Glutamatergic neuron (in vitro differentiated cells): ENCODE results near the gene MALRD1. TPM values are rescaled to one million over a fixed set of nuclear protein-coding genes. Genes with fewer than 3 reads are reported as not detected.

ENCODE experiments used
- DNase-seq: peaks from one replicate; pipeline ENCODE4 v3.0.0; 2022
- H3K27ac Mint-ChIP-seq: one replicate; pipeline ENCODE4 v1.8.0; 2020; ENCODE audit warnings: mild to moderate bottlenecking, mixed read lengths, inconsistent platforms; ENCODE audit not compliant: unreplicated experiment
- H3K27me3 Mint-ChIP-seq: one replicate; pipeline ENCODE4 v1.8.0; 2020; ENCODE audit warnings: mild to moderate bottlenecking, moderate library complexity, mixed read lengths, inconsistent platforms; ENCODE audit not compliant: unreplicated experiment
- H3K36me3 Mint-ChIP-seq: one replicate; pipeline ENCODE4 v1.8.0; 2020; ENCODE audit warnings: mild to moderate bottlenecking, mixed read lengths, inconsistent platforms; ENCODE audit not compliant: unreplicated experiment
- H3K4me1 Mint-ChIP-seq: one replicate; pipeline ENCODE4 v1.8.0; 2020; ENCODE audit warnings: mild to moderate bottlenecking, low read depth, mixed read lengths, inconsistent platforms; ENCODE audit not compliant: unreplicated experiment
- H3K4me3 Mint-ChIP-seq: one replicate; pipeline ENCODE4 v1.8.0; 2020; ENCODE audit warnings: mild to moderate bottlenecking, mixed read lengths, inconsistent platforms; ENCODE audit not compliant: unreplicated experiment
- H3K9me3 Mint-ChIP-seq: one replicate; pipeline ENCODE4 v1.8.0; 2020; ENCODE audit warnings: mild to moderate bottlenecking, moderate library complexity, mixed read lengths, inconsistent platforms; ENCODE audit not compliant: unreplicated experiment
- total RNA-seq: library from RNA; stranded (reverse); fragmentation: NEBNext Ultra II Directional; extraction: Animal tissue kit (Norgen Biotek cat#: 25700); gene quantifications from one replicate; pipeline ENCODE4 v1.2.1, GENCODE V29; 2021; ENCODE audit not compliant: unreplicated experiment
- TF ChIP-seq, protein P1 (sequence below): fragments of 200-600 bp; sonication (generic); IDR thresholded peaks from one replicate; pipeline ENCODE4 v1.5.0; 2021; ENCODE audit not compliant: partially characterized antibody, unreplicated experiment

The MALRD1 gene
- total RNA-seq, 1 donor from 2014 or later, result 0.27 TPM

DNA sequence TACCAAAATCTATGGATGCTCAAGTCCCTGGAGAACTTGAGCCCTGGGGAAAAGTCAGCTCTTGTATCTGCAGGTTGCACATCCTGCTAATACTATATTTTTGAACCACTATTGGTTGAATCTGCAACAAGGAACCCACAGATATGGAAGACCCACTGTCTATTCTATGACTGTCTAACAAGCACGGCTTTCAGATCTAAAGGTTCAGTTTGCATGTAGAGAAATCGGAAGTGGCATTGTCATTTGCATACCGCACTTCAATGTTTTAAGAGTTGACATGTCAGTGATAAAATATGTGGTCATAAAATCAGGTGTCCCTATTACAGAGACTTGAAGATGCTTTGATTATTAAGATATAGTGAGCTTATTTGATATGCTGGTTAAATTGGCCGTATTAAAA, 95.6 kb downstream of the MALRD1 start:
- no peaks in the 10 kb centered on the region for H3K36me3 Mint-ChIP-seq
- no peaks in the 10 kb centered on the region for H3K9me3 Mint-ChIP-seq
- no peak overlapping the region for H3K27ac Mint-ChIP-seq
- no peaks in the 10 kb centered on the region for H3K4me1 Mint-ChIP-seq
- no peaks in the 10 kb centered on the region for H3K27me3 Mint-ChIP-seq
- H3K4me3 Mint-ChIP-seq, result no peak overlapping the region
- DNase-seq, result no peak
- TF ChIP-seq, protein P1, sequence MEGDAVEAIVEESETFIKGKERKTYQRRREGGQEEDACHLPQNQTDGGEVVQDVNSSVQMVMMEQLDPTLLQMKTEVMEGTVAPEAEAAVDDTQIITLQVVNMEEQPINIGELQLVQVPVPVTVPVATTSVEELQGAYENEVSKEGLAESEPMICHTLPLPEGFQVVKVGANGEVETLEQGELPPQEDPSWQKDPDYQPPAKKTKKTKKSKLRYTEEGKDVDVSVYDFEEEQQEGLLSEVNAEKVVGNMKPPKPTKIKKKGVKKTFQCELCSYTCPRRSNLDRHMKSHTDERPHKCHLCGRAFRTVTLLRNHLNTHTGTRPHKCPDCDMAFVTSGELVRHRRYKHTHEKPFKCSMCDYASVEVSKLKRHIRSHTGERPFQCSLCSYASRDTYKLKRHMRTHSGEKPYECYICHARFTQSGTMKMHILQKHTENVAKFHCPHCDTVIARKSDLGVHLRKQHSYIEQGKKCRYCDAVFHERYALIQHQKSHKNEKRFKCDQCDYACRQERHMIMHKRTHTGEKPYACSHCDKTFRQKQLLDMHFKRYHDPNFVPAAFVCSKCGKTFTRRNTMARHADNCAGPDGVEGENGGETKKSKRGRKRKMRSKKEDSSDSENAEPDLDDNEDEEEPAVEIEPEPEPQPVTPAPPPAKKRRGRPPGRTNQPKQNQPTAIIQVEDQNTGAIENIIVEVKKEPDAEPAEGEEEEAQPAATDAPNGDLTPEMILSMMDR, result no peak

DNA sequence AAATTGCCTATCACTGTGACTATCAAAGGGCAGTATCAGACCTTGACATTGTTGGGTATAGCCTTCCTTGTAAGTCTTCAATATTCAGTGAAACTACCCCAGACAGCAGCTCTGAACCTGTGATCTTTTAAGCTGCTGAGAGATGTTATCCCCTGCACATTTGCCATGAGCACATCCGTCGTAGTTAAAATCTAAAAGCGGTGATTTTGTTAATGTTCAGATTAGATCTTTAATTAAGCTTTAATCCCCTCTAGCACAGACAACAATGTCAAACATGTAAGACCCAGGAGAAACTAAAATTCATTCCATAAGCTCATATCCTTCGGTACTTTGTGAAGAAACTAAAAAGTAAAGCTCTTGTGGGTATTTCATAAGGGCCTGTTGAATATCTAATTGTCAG, 105.8 kb downstream of the MALRD1 start:
- H3K4me3 Mint-ChIP-seq, result no peak overlapping the region
- no peaks in the 10 kb centered on the region for H3K36me3 Mint-ChIP-seq
- no peaks in the 10 kb centered on the region for H3K4me1 Mint-ChIP-seq

DNA sequence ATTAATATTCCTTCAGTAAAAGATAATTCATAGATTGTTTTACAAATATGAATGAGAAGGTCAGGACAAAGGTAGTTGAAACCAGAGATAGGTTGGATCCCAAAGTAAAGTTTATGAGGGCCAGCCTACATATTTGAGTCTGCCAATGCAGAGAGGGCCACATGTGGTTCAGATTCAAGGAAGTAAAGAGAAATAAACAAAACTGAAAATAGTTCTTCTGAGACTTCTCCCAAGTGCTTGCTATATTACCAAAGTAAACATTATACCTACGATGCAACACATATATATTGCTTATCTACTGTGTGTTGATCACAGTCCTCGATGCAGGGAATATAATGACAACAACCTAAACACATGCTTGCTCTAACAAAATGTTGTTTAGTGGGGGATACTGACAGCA, 109.8 kb downstream of the MALRD1 start:
- no peaks in the 10 kb centered on the region for H3K4me1 Mint-ChIP-seq
- TF ChIP-seq, protein P1, result no peak

More for the DNA sequence above, 105.8 kb downstream of the MALRD1 start:
- TF ChIP-seq, protein P1, result no peak
- no peaks in the 10 kb centered on the region for H3K27me3 Mint-ChIP-seq
- no peaks in the 10 kb centered on the region for H3K9me3 Mint-ChIP-seq
- H3K27ac Mint-ChIP-seq, result no peak overlapping the region
- no peak for DNase-seq

DNA sequence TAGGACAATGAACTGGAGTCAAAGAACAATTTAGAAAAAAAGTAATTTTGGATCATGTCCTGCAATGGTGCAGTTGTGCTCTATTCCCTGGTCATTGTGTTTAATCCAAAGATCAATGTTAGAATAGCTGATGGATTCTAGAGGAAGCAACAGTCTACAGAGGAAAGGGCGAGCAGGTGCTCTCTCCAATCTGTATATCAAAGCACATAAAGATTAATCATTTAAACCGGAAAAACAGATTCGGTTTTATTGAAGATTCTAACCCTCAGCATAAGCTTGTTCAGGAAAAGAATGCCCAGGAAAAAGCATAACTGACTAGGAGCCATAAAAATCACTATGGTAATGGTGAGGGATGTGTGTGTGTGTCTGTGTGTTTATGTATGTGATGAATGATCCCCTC, 110.3 kb downstream of the MALRD1 start:
- Mint-ChIP-seq H3K27ac (no peak overlapping the region), H3K36me3 (no peaks in the 10 kb centered on the region), H3K4me3 (no peak overlapping the region), H3K4me1 (no peaks in the 10 kb centered on the region), H3K9me3 (no peaks in the 10 kb centered on the region), H3K27me3 (no peaks in the 10 kb centered on the region)
- TF ChIP-seq, protein P1, result no peak
- DNase-seq, result no peak

More for the DNA sequence above, 109.8 kb downstream of the MALRD1 start:
- H3K36me3 Mint-ChIP-seq, result no peaks in the 10 kb centered on the region
- no peaks in the 10 kb centered on the region for H3K27me3 Mint-ChIP-seq
- no peak overlapping the region for H3K4me3 Mint-ChIP-seq
- H3K27ac Mint-ChIP-seq, result no peak overlapping the region
- DNase-seq, result no peak
- no peaks in the 10 kb centered on the region for H3K9me3 Mint-ChIP-seq

DNA sequence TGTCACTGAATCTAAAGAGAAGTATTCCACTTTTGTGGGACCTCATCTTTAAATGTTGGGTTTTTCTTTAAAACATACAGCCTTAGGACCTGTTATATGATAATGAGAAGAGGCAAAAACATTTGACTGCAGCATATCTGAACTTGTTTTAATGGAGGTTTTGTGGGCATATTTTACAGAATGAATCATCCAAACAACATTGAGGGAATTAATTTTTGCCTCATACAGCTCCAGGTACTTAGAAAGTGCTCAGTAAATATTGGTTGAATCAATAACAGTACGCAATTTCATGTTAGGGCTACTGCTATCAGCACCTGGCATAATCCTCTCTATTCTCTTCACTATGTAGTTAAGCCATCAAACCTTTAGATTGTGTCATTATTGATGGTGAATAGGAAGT, 115.9 kb downstream of the MALRD1 start:
- Mint-ChIP-seq H3K27ac (no peak overlapping the region), H3K4me3 (no peak overlapping the region), H3K4me1 (no peaks in the 10 kb centered on the region), H3K27me3 (no peaks in the 10 kb centered on the region), H3K36me3 (no peaks in the 10 kb centered on the region), H3K9me3 (no peaks in the 10 kb centered on the region)
- TF ChIP-seq, protein P1, result no peak
- DNase-seq, result no peak
